ENCODE measurements around the gene DIRAS1.

DNA sequence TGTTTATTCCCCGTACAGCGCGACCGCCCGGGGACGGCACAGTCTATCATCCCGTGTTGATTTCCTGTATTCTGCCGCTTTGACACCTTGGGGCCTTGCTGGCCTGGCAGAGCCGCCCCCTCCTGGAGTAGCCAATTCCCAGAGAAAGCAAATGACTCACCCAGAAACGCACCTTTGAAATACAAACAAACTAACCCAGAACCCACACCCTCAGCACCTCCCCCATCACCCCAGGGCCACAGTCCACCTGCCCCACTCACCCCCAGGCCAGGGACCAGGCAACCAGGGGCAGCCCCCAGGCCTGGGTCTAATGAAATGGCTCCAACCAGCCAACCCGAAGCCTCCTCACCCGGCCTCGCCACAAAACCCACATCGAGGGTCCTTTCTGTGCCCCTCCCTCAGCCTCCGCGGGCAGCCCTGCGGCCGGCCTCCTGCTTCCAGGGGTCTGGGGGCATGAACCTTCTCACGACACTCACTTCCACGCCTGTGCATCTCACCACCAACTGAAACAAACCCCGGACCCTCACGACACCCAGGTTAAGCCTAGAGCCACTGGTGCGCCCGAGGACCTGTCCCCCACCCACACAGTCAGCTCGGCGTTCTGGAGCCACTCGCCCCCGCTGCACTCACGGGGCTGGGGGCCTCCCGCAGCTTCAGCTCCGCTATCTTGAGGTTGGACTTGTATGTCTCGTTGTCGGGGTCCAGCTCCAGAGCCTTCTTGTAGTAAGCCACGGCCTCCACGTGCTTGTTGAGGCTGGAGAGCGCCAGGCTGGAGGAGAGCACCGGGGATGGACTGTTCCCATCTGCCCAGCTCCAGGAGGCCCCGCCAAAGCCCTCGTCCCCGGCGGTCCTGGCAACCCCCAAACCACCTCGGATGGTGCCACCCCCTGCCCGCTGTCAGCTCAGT, 41.0 kb upstream of the DIRAS1 start:
- TF ChIP-seq SP1 (IDR thresholded peaks at IDR 0.05) (no peak), BHLHE40 (IDR thresholded peaks at IDR 0.05; ENCODE audit: borderline replicate concordance) (no peak), FOXK2 (IDR thresholded peaks at IDR 0.05) (no peak), CTBP1 (IDR thresholded peaks at IDR 0.05; ENCODE audit: borderline replicate concordance) (no peak), ELF4 (IDR thresholded peaks at IDR 0.05) (no peak), TARDBP (IDR thresholded peaks at IDR 0.05) (no peak), SUZ12 (IDR thresholded peaks at IDR 0.05) (no peak), FOXM1 (IDR thresholded peaks at IDR 0.05; ENCODE audit: borderline replicate concordance) (no peak), ARNT (IDR thresholded peaks at IDR 0.05) (no peak), L3MBTL2 (conservative IDR thresholded peaks at IDR 0.05) (no peak), ZNF384 (IDR thresholded peaks at IDR 0.05) (no peak), NFRKB (IDR thresholded peaks at IDR 0.05) (no peak)
- TF ChIP-seq, protein P1, sequence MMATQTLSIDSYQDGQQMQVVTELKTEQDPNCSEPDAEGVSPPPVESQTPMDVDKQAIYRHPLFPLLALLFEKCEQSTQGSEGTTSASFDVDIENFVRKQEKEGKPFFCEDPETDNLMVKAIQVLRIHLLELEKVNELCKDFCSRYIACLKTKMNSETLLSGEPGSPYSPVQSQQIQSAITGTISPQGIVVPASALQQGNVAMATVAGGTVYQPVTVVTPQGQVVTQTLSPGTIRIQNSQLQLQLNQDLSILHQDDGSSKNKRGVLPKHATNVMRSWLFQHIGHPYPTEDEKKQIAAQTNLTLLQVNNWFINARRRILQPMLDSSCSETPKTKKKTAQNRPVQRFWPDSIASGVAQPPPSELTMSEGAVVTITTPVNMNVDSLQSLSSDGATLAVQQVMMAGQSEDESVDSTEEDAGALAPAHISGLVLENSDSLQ (IDR thresholded peaks at IDR 0.05): no peak
